Stimulated activated CD8-positive, alpha-beta memory T cell treated with anti-CD3 and anti-CD28 coated beads, Interleukin-4, amount 100 ng/mL, for 24 hours (primary cell): ENCODE data around the gene DVL3.
A peak's percentile ranks its signal among the peaks of the same experiment; 100 is the strongest.
"Not testable (repeated sequence)": the region's sequence is repeated elsewhere in the genome, so short reads cannot be mapped to it uniquely, and the experiment has no call there.

Experiments used
- DNase-seq: peaks from one replicate; pipeline ENCODE4 v3.0.0-alpha.2; 2020; ENCODE audit warnings: low read depth

DVL3 gene

GRCh38 chr3:184155644-184156521 is 706 bp downstream of the DVL3 start:
- no peak for DNase-seq

GRCh38 chr3:184156522-184156955 is 1.4 kb downstream of the DVL3 start:
- DNase-seq = no peak

GRCh38 chr3:184157206-184157605 is 2.0 kb downstream of the DVL3 start:
- no peak for DNase-seq

GRCh38 chr3:184158404-184158803 is 3.2 kb downstream of the DVL3 start:
- no peak for DNase-seq

GRCh38 chr3:184160456-184160855 is 5.3 kb downstream of the DVL3 start:
- DNase-seq = no peak

GRCh38 chr3:184162571-184163070 is 7.4 kb downstream of the DVL3 start:
- DNase-seq = not testable (repeated sequence)

- DNase-seq = no peak
Measured at GRCh38 chr3:184164648-184165330, 9.6 kb downstream of the DVL3 start.

GRCh38 chr3:184165543-184165942 is 10.4 kb downstream of the DVL3 start:
- no peak for DNase-seq

GRCh38 chr3:184166671-184167070 is 11.5 kb downstream of the DVL3 start:
- no peak for DNase-seq

- no peak for DNase-seq
Measured at GRCh38 chr3:184167786-184168185, 12.6 kb downstream of the DVL3 start.

- DNase-seq = no peak
Measured at GRCh38 chr3:184168363-184169120, 13.4 kb downstream of the DVL3 start.

- DNase-seq = no peak
Measured at GRCh38 chr3:184169896-184170875, 15.0 kb downstream of the DVL3 start.

- DNase-seq = no peak
Measured at GRCh38 chr3:184171562-184171961, 16.4 kb downstream of the DVL3 start.

GRCh38 chr3:184172681-184173373 is 17.6 kb downstream of the DVL3 start:
- no peak for DNase-seq

GRCh38 chr3:184173374-184173722 is 18.2 kb downstream of the DVL3 start:
- no peak for DNase-seq

- no peak for DNase-seq
Measured at GRCh38 chr3:184174284-184174645, 19.1 kb downstream of the DVL3 start.

GRCh38 chr3:184174646-184175492 is 19.7 kb downstream of the DVL3 start, which contains the start of gene AP2M1:
Gene AP2M1, plus strand, starts transcription at chr3:184174855. Its CDS starts 2,139 bp downstream, at chr3:184176994.
- DNase-seq = peak; percentile 96

GRCh38 chr3:184175506-184175905 is 20.3 kb downstream of the DVL3 start:
- DNase-seq = no peak

- DNase-seq = no peak
Measured at GRCh38 chr3:184175981-184176376, 20.8 kb downstream of the DVL3 start.
